ENCODE measurements around the gene FASTKD3. TPM values are rescaled to one million over a fixed set of nuclear protein-coding genes. Genes with fewer than 3 reads are reported as not detected.

The FASTKD3 gene
- total and polyA plus RNA-seq, 10 of the 15 experiments (the other 5 are each of a cell fraction or from before 2014, with no cell fraction given) = 12.1 to 59.6 (median 25.3) TPM

- in situ Hi-C loops (cut with MboI) (no loop called here), intact Hi-C loops (cut with micrococcal nuclease; ENCODE audit: unreplicated experiment) (no loop called here)
- no peaks in the 10 kb centered on the region for H3K36me3 ChIP-seq (ENCODE audit: control insufficient read depth in 2 of 2, insufficient read depth in 2 of 2, low read length in 1 of 2)
- SMC1A ChIA-PET (ENCODE audit: uncharacterized antibody, unreplicated experiment) = no interaction called here
- POLR2A ChIA-PET = no interaction called here
- RAD21 ChIA-PET (ENCODE audit: unreplicated experiment) = no interaction called here
- no peaks in the 10 kb centered on the region for H3K79me2 ChIP-seq (ENCODE audit: control insufficient read depth, insufficient read depth, low read length)
- no peak overlapping the region for H2AFZ ChIP-seq (ENCODE audit: control insufficient read depth, low read depth, low read length)
- TF ChIP-seq SUZ12 (IDR thresholded peaks at IDR 0.05; ENCODE audit: unreplicated experiment) (peak; percentile 66), ZZZ3 (IDR thresholded peaks at IDR 0.05; ENCODE audit: control insufficient read depth, insufficient read length, low read depth) (no peak), E2F4 (IDR thresholded peaks at IDR 0.05; ENCODE audit: low read depth, low read length) (no peak)
- no peak overlapping the region for H3K4me3 ChIP-seq
- H3K27me3 ChIP-seq (replicated peaks in 1 of 2; ENCODE audit: control insufficient read depth in 2 of 2, insufficient read depth in 2 of 2, low read length in 1 of 2) = peaks cover 6 to 9% of the 10 kb centered on the region in 2 experiments; a peak in 3 of 4 replicates
- H3K27ac ChIP-seq (ENCODE audit: control insufficient read depth, insufficient read depth) = no peak overlapping the region
- FAIRE-seq = no peak
- ATAC-seq = no peak
- DNase-seq (ENCODE audit: low read depth, low spot score) = no peak
- 21% methylated on average over 36 of the region's 44 CpGs for WGBS (ENCODE audit: insufficient coverage, insufficient replicate concordance, low lambda C conversion rate, missing lambda C conversion rate)
- peak overlapping the region; percentile 22; the same call in 1 of the 2 replicates for H3K4me2 ChIP-seq (ENCODE audit: control insufficient read depth, insufficient read depth)
- no peaks in the 10 kb centered on the region for H3K4me1 ChIP-seq (ENCODE audit: control insufficient read depth, insufficient read depth, low read length)
- no peak overlapping the region for H3K9ac ChIP-seq (ENCODE audit: control insufficient read depth, insufficient read depth, low read length)
- H4K20me1 ChIP-seq (ENCODE audit: control insufficient read depth, insufficient read depth) = no peaks in the 10 kb centered on the region
- H3K9me3 ChIP-seq (replicated peaks; ENCODE audit: control insufficient read depth, insufficient read depth, low read length) = no peaks in the 10 kb centered on the region; the same call in 2 of the 3 replicates
- BruUV-seq (replicated peaks) = no TSS peak
- CTCF ChIA-PET = no interaction called here
Observed at GRCh38 chr5:7849681-7850394, 19.0 kb downstream of the FASTKD3 start.

- H3K4me3 ChIP-seq = no peak overlapping the region
- intact Hi-C loops (cut with micrococcal nuclease; ENCODE audit: unreplicated experiment) (no loop called here), in situ Hi-C loops (cut with MboI) (no loop called here)
- BruUV-seq (replicated peaks) = no TSS peak
- no peak for FAIRE-seq
- H2AFZ ChIP-seq (ENCODE audit: control insufficient read depth, low read depth, low read length) = no peak overlapping the region
- no peaks in the 10 kb centered on the region for H4K20me1 ChIP-seq (ENCODE audit: control insufficient read depth, insufficient read depth)
- H3K27me3 ChIP-seq (replicated peaks in 1 of 2; ENCODE audit: control insufficient read depth in 2 of 2, insufficient read depth in 2 of 2, low read length in 1 of 2) = peaks cover 6 to 9% of the 10 kb centered on the region in 2 experiments; a peak in 3 of 4 replicates
- no peaks in the 10 kb centered on the region for H3K4me1 ChIP-seq (ENCODE audit: control insufficient read depth, insufficient read depth, low read length)
- no peaks in the 10 kb centered on the region; the same call in 2 of the 3 replicates for H3K9me3 ChIP-seq (replicated peaks; ENCODE audit: control insufficient read depth, insufficient read depth, low read length)
- CTCF ChIA-PET = no interaction called here
- WGBS (ENCODE audit: insufficient coverage, insufficient replicate concordance, low lambda C conversion rate, missing lambda C conversion rate) = 19% methylated on average over 2 of the region's 2 CpGs
- no peaks in the 10 kb centered on the region for H3K79me2 ChIP-seq (ENCODE audit: control insufficient read depth, insufficient read depth, low read length)
- no peak for ATAC-seq
- DNase-seq (ENCODE audit: low read depth, low spot score) = no peak
- no peak overlapping the region for H3K27ac ChIP-seq (ENCODE audit: control insufficient read depth, insufficient read depth)
- no peak overlapping the region for H3K9ac ChIP-seq (ENCODE audit: control insufficient read depth, insufficient read depth, low read length)
- RAD21 ChIA-PET (ENCODE audit: unreplicated experiment) = no interaction called here
- H3K4me2 ChIP-seq (ENCODE audit: control insufficient read depth, insufficient read depth) = no peak overlapping the region
- POLR2A ChIA-PET = no interaction called here
- no peaks in the 10 kb centered on the region for H3K36me3 ChIP-seq (ENCODE audit: control insufficient read depth in 2 of 2, insufficient read depth in 2 of 2, low read length in 1 of 2)
- SMC1A ChIA-PET (ENCODE audit: uncharacterized antibody, unreplicated experiment) = no interaction called here
- no peak for TF ChIP-seq SIN3A (IDR thresholded peaks at IDR 0.05; ENCODE audit: low read depth, low read length)
- no peak for TF ChIP-seq SMC3 (IDR thresholded peaks at IDR 0.05; ENCODE audit: borderline replicate concordance, low read length)
- no peak for TF ChIP-seq SP1 (IDR thresholded peaks at IDR 0.05; ENCODE audit: low read depth, low read length)
- TF ChIP-seq BCLAF1 (IDR thresholded peaks at IDR 0.05) = no peak
- no peak for TF ChIP-seq RCOR1 (conservative IDR thresholded peaks at IDR 0.05; ENCODE audit: low read depth, low read length)
- TF ChIP-seq ZNF217 (IDR thresholded peaks at IDR 0.05) = no peak
- no peak for TF ChIP-seq CHD4 (IDR thresholded peaks at IDR 0.05)
- no peak for TF ChIP-seq ATF2 (IDR thresholded peaks at IDR 0.05; ENCODE audit: low read length)
- no peak for TF ChIP-seq ATF3 (IDR thresholded peaks at IDR 0.05; ENCODE audit: borderline replicate concordance, extremely low read depth, low read depth, low read length)
Observed at GRCh38 chr5:7848296-7848695, 20.5 kb downstream of the FASTKD3 start.
